ENCODE results near the gene CACNG7.

The CACNG7 gene

GRCh38 chr19:53942001-53942786, 33.1 kb downstream of the CACNG7 start:
- Histone ChIP-seq H3K79me2 (no peaks in the 10 kb centered on the region), H3K4me1 (no peaks in the 10 kb centered on the region), H3K27ac (no peak overlapping the region), H3K27me3 (ENCODE audit: control insufficient read depth, insufficient read depth, low read length) (peaks cover 11% of the 10 kb centered on the region), H3K9ac (no peak overlapping the region), H3K36me3 (ENCODE audit: control insufficient read depth, insufficient read depth, low read length) (no peaks in the 10 kb centered on the region), H2AFZ (no peak overlapping the region), H3K4me2 (ENCODE audit: low read length) (no peak overlapping the region), H3K9me3 (ENCODE audit: control insufficient read depth, low read length) (no peaks in the 10 kb centered on the region), H3K4me3 (ENCODE audit: low read depth, low read length) (no peak overlapping the region)
- TF ChIP-seq CTCF (IDR thresholded peaks at IDR 0.05), result no peak

GRCh38 chr19:53944416-53944815, 35.3 kb downstream of the CACNG7 start:
- no peak overlapping the region for H3K4me2 ChIP-seq (ENCODE audit: low read length)
- H3K36me3 ChIP-seq (ENCODE audit: control insufficient read depth, insufficient read depth, low read length), result no peaks in the 10 kb centered on the region
- no peaks in the 10 kb centered on the region for H3K79me2 ChIP-seq
- no peaks in the 10 kb centered on the region for H3K4me1 ChIP-seq
- H3K9me3 ChIP-seq (ENCODE audit: control insufficient read depth, low read length), result no peaks in the 10 kb centered on the region
- no peak overlapping the region for H3K9ac ChIP-seq
- peaks cover 11% of the 10 kb centered on the region for H3K27me3 ChIP-seq (ENCODE audit: control insufficient read depth, insufficient read depth, low read length)
- no peak overlapping the region for H2AFZ ChIP-seq
- TF ChIP-seq CTCF (IDR thresholded peaks at IDR 0.05), result no peak
- no peak overlapping the region for H3K27ac ChIP-seq
- no peak overlapping the region for H3K4me3 ChIP-seq (ENCODE audit: low read depth, low read length)

GRCh38 chr19:53944933-53945332, 35.9 kb downstream of the CACNG7 start:
- TF ChIP-seq CTCF (IDR thresholded peaks at IDR 0.05), result no peak
- H3K4me2 ChIP-seq (ENCODE audit: low read length), result no peak overlapping the region
- H3K27me3 ChIP-seq (ENCODE audit: control insufficient read depth, insufficient read depth, low read length), result peaks cover 11% of the 10 kb centered on the region
- H3K9ac ChIP-seq, result no peak overlapping the region
- no peaks in the 10 kb centered on the region for H3K9me3 ChIP-seq (ENCODE audit: control insufficient read depth, low read length)
- H3K4me3 ChIP-seq (ENCODE audit: low read depth, low read length), result no peak overlapping the region
- no peak overlapping the region for H3K27ac ChIP-seq
- no peaks in the 10 kb centered on the region for H3K79me2 ChIP-seq
- no peak overlapping the region for H2AFZ ChIP-seq
- H3K36me3 ChIP-seq (ENCODE audit: control insufficient read depth, insufficient read depth, low read length), result no peaks in the 10 kb centered on the region
- no peaks in the 10 kb centered on the region for H3K4me1 ChIP-seq

GRCh38 chr19:53945441-53945840, 36.4 kb downstream of the CACNG7 start:
- H3K79me2 ChIP-seq, result no peaks in the 10 kb centered on the region
- H3K27ac ChIP-seq, result no peak overlapping the region
- no peak for TF ChIP-seq CTCF (IDR thresholded peaks at IDR 0.05)
- H3K36me3 ChIP-seq (ENCODE audit: control insufficient read depth, insufficient read depth, low read length), result no peaks in the 10 kb centered on the region
- no peak overlapping the region for H3K9ac ChIP-seq
- H2AFZ ChIP-seq, result no peak overlapping the region
- H3K4me1 ChIP-seq, result no peaks in the 10 kb centered on the region
- H3K4me3 ChIP-seq (ENCODE audit: low read depth, low read length), result no peak overlapping the region
- H3K27me3 ChIP-seq (ENCODE audit: control insufficient read depth, insufficient read depth, low read length), result peaks cover 11% of the 10 kb centered on the region
- H3K4me2 ChIP-seq (ENCODE audit: low read length), result no peak overlapping the region
- H3K9me3 ChIP-seq (ENCODE audit: control insufficient read depth, low read length), result no peaks in the 10 kb centered on the region

- Histone ChIP-seq H2AFZ (no peak overlapping the region), H3K4me2 (ENCODE audit: low read length) (no peak overlapping the region), H3K27ac (no peak overlapping the region), H3K9ac (no peak overlapping the region), H3K79me2 (no peaks in the 10 kb centered on the region), H3K9me3 (ENCODE audit: control insufficient read depth, low read length) (no peaks in the 10 kb centered on the region), H3K4me1 (no peaks in the 10 kb centered on the region), H3K27me3 (ENCODE audit: control insufficient read depth, insufficient read depth, low read length) (peaks cover 11% of the 10 kb centered on the region), H3K4me3 (ENCODE audit: low read depth, low read length) (no peak overlapping the region), H3K36me3 (ENCODE audit: control insufficient read depth, insufficient read depth, low read length) (no peaks in the 10 kb centered on the region)
- no peak for TF ChIP-seq CTCF (IDR thresholded peaks at IDR 0.05)
Measured at GRCh38 chr19:53945998-53946397, 36.9 kb downstream of the CACNG7 start.
